Measurements from ENCODE around the gene HTRA3. TPM values are rescaled to one million over a fixed set of nuclear protein-coding genes. Genes with fewer than 3 reads are reported as not detected.
A peak's percentile ranks its signal among the peaks of the same experiment; 100 is the strongest.

HTRA3 gene
- total RNA-seq, 1 donor from 2014 or later: 3.5 TPM

DNA sequence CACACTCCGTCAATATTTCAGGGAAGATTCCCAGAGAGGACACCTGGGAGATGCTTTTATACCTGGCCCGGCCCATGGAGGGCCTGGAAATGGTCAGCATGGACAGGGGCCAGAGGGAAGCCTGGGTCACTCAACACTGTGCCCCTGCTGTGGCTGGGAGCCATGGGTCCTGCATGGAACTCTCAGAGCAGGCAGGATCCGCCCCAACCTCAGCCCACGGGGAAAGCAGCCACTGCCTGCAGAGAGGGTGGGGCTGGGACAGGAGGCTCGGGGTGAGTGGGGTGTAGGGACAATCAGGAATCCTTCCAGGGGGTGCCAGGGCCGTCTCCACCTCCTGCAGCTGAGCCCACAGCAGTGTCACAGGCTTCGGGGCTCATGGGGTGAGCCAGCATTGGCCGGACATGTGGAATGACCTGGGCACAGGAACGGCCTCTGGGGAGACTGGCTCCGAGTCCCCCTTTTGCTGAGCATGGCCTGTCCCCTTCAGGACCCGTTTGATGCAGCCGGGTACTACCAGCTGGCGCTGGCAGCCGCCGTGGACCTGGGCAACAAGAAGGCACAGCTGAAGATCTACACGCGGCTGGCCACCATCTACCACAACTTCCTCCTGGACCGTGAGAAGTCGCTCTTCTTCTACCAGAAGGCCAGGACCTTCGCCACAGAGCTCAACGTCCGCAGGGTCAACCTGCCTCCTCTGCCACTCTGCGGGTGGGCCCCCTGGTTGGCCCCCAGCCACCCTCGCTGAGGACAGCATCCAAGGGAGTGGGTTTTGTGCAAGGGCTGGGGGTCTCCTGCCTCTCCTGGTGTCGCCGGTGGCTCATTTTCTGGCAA lies 29.1 kb upstream of the HTRA3 start:
- no peaks in the 10 kb centered on the region for H3K27me3 Mint-ChIP-seq (ENCODE audit: low read depth)
- no peak for TF ChIP-seq CTCF (IDR thresholded peaks at IDR 0.05)
- peaks cover 4% of the 10 kb centered on the region for H3K4me1 Mint-ChIP-seq (ENCODE audit: low read depth)
- H3K36me3 Mint-ChIP-seq (ENCODE audit: low read depth): no peaks in the 10 kb centered on the region
- H3K9me3 Mint-ChIP-seq (ENCODE audit: low read depth): no peaks in the 10 kb centered on the region
- no peak overlapping the region for H3K4me3 Mint-ChIP-seq (ENCODE audit: unreplicated experiment)
- no peak overlapping the region for H3K27ac Mint-ChIP-seq (ENCODE audit: unreplicated experiment)
- peak; percentile 72 for DNase-seq (ENCODE audit: low spot score)

- no peak overlapping the region for H3K27ac Mint-ChIP-seq (ENCODE audit: unreplicated experiment)
- TF ChIP-seq CTCF (IDR thresholded peaks at IDR 0.05): no peak
- no peaks in the 10 kb centered on the region for H3K36me3 Mint-ChIP-seq (ENCODE audit: low read depth)
- no peaks in the 10 kb centered on the region for H3K27me3 Mint-ChIP-seq (ENCODE audit: low read depth)
- H3K4me1 Mint-ChIP-seq (ENCODE audit: low read depth): peaks cover 4% of the 10 kb centered on the region
- DNase-seq (ENCODE audit: low spot score): peak; percentile 81
- no peaks in the 10 kb centered on the region for H3K9me3 Mint-ChIP-seq (ENCODE audit: low read depth)
- H3K4me3 Mint-ChIP-seq (ENCODE audit: unreplicated experiment): no peak overlapping the region
Measured at GRCh38 chr4:8241211-8241779, 28.3 kb upstream of the HTRA3 start.

DNA sequence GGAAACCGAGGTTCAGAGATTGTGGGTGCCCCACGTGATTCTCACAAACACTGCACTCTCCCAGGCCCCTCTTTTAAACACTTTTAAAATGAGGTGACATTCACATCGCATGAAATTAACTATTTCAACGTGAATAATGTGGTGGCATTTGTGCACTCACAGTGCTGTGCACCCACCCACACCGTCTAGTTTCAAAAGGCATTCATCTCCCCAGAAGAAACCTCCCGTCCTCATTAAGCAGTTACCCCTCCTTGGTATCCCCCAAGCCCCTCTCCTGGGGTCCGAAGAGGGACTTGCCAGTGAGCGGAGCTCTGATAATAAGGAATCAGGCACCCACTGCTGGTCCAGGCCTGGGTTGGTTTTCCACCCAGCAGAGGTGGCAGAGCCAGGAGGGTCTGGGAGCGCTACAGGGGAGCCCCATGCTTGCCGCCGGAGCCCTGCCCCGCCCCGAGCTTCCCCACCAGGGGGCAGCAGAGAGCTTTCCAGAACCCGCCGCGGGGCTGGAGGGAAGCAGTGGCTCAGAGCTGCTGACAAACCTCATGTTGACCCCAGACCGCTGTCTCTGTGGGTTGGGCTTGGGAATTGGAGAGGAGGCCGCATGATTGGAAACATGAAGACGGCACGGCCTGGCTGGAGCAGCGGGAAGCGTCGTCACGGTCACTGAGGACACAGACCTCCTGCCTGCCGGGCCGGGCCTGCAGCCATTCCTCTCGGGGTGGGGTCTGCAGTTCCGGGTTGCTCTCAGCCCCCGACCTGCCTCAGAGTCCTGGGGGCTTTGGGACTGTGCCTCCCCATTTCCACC lies 27.5 kb upstream of the HTRA3 start:
- no peak overlapping the region for H3K4me3 Mint-ChIP-seq (ENCODE audit: unreplicated experiment)
- no peak overlapping the region for H3K27ac Mint-ChIP-seq (ENCODE audit: unreplicated experiment)
- TF ChIP-seq CTCF (IDR thresholded peaks at IDR 0.05): peak; percentile 100
- H3K4me1 Mint-ChIP-seq (ENCODE audit: low read depth): peaks cover 4% of the 10 kb centered on the region
- no peaks in the 10 kb centered on the region for H3K9me3 Mint-ChIP-seq (ENCODE audit: low read depth)
- no peaks in the 10 kb centered on the region for H3K36me3 Mint-ChIP-seq (ENCODE audit: low read depth)
- no peak for DNase-seq (ENCODE audit: low spot score)
- no peaks in the 10 kb centered on the region for H3K27me3 Mint-ChIP-seq (ENCODE audit: low read depth)

- no peak overlapping the region for H3K27ac Mint-ChIP-seq (ENCODE audit: unreplicated experiment)
- H3K27me3 Mint-ChIP-seq (ENCODE audit: low read depth): peaks cover 1% of the 10 kb centered on the region
- H3K9me3 Mint-ChIP-seq (ENCODE audit: low read depth): no peaks in the 10 kb centered on the region
- no peak overlapping the region for H3K4me3 Mint-ChIP-seq (ENCODE audit: unreplicated experiment)
- TF ChIP-seq CTCF (IDR thresholded peaks at IDR 0.05): no peak
- H3K4me1 Mint-ChIP-seq (ENCODE audit: low read depth): peaks cover 4% of the 10 kb centered on the region
- DNase-seq (ENCODE audit: low spot score): no peak
- no peaks in the 10 kb centered on the region for H3K36me3 Mint-ChIP-seq (ENCODE audit: low read depth)
Measured at GRCh38 chr4:8242782-8243560, 26.6 kb upstream of the HTRA3 start.

Measured in chondrocyte (in vitro differentiated cells).